ENCODE measurements around the gene MSMO1.

DNA sequence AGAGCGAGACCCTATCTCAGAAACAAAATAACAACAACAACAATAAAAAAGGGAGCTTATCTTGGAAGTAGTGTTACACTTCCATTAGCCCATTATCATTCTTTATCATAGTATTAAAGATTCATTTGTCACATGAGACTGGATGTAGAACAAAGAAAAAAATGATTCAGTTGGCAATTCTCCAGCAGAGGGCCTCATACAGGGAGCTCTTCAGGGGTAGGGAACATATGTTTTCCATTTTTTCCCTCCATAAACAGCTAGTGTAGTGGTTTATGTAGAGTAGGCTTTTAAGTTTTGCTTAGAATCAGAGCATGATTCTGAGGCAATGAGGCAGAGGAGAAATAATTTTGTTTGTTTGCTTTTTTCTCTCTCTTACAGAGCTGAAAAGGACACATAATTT lies 57.1 kb downstream of the MSMO1 start:
- TF ChIP-seq POLR2AphosphoS5 (IDR thresholded peaks at IDR 0.05; ENCODE audit: insufficient read depth in 1 of 2, low read depth in 1 of 2) (no peak), POLR2A (IDR thresholded peaks at IDR 0.05) (no peak)

Measured in vagina (tissue), 2 donors.